ENCODE results near the gene NRP2.

DNA sequence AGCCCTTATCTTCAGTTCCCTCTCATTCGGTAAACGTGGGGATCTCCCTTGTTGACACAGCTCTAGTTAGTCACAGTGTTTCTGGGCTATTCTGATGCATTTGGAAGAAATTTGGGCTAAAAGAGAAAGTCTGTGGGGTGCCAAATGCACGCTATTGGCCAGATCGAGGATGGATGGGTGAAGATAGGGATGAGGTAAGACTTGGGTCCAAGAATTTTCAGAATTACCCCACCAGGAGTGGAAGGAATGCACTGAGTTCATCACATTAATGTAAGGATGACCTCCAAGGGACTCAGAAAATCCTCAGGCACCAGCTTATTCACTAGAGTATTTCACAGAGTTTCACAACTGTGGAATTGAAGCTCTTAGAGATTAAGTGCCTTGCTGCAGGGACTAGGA lies 49.3 kb downstream of the NRP2 start:
- no peak for TF ChIP-seq ZNF274 (IDR thresholded peaks at IDR 0.05; ENCODE audit: low read depth, low read length)
- TF ChIP-seq SUZ12 (IDR thresholded peaks at IDR 0.05; ENCODE audit: extremely low read depth, insufficient read depth, insufficient read length), result no peak
- no peak for TF ChIP-seq YY1 (IDR thresholded peaks at IDR 0.05; ENCODE audit: insufficient read depth, insufficient read length)

Measured in NT2/D1 (cell line).